K562 (cell line): ENCODE results near the gene ALS2CL. TPM values are rescaled to one million over a fixed set of nuclear protein-coding genes. Genes with fewer than 3 reads are reported as not detected.

Experiments
- ATAC-seq: fragments of 200-7000 bp; cut with Tn5 transposase; 3 replicates; pipeline ENCODE4 v1.9.1; 2020; ENCODE audit warnings: moderate library complexity
- BruUV-seq: library from RNA; stranded (reverse); fragments of 400-500 nt; replicated peaks from 2 replicates; lab custom pipeline; 2021; lab: Mats Ljungman, UMichigan
- CTCF ChIA-PET: fragments of 300-600 bp; formaldehyde crosslinking; extraction: SDS; loops from one replicate; lab custom pipeline; 2021; ENCODE audit warnings: low intra/inter-chr PET ratio; lab: Yijun Ruan, JAX
- POLR2A ChIA-PET: fragments of 300-600, 350-650 bp; sonication (Branson Sonifier 250); formaldehyde crosslinking; extraction: SDS; loops from one replicate; lab custom pipeline; 2021; ENCODE audit warnings: antibody characterized with exemption, inconsistent platforms; lab: Yijun Ruan, JAX
- DNase-seq, 4 experiments: peaks; one replicate each; pipeline versions ENCODE4 v3.0.0 to v3.0.0-alpha.2; 2011 to 2018; ENCODE audit warnings: low spot score in 3 of 4, mixed read lengths in 3 of 4; ENCODE audit errors: extremely low read depth in 1 of 4
- FAIRE-seq: peaks from 2 replicates; lab custom pipeline; 2011; peaks lifted over from hg19 to GRCh38; lab: Jason Lieb, UNC
- H2AFZ ChIP-seq: 2 replicates; pipeline ENCODE4 v1.6.0; 2011; ENCODE audit warnings: low read depth, low read length, control low read depth, inconsistent platforms
- H3K27ac ChIP-seq: fragments of 200-600 bp; 3 replicates; pipeline ENCODE4 v1.8.0; 2011; ENCODE audit warnings: low read depth, mild to moderate bottlenecking, control low read depth, inconsistent platforms, low read length, moderate library complexity, mixed read lengths; ENCODE audit errors: extremely low read depth
- H3K27me3 ChIP-seq, 2 experiments: fragments of 300-600 bp in 1 of 2; 2 replicates in 1 of 2; 3 replicates in 1 of 2; pipeline versions ENCODE4 v1.6.0 to v1.8.0; 2011; ENCODE audit warnings: inconsistent platforms in 2 of 2, low read length in 2 of 2, mild to moderate bottlenecking in 1 of 2, mixed read lengths in 1 of 2, moderate library complexity in 1 of 2; ENCODE audit not compliant: control insufficient read depth in 2 of 2, insufficient read depth in 2 of 2
- H3K36me3 ChIP-seq: fragments of 300-600 bp; 3 replicates; pipeline ENCODE4 v1.8.0; 2011; ENCODE audit warnings: mild to moderate bottlenecking, low read length, inconsistent platforms; ENCODE audit not compliant: control insufficient read depth, insufficient read depth
- H3K4me1 ChIP-seq, 2 experiments: fragments of 200-600 bp in 1 of 2; replicated peaks in 1 of 2; 2 replicates in 1 of 2; 3 replicates in 1 of 2; pipeline versions ENCODE4 v1.5.1 to v1.8.0; 2011; ENCODE audit warnings: inconsistent platforms in 2 of 2, low read length in 2 of 2, mild to moderate bottlenecking in 1 of 2, mixed read lengths in 1 of 2, moderate library complexity in 1 of 2; ENCODE audit not compliant: control insufficient read depth in 2 of 2, insufficient read depth in 2 of 2
- H3K4me2 ChIP-seq: 2 replicates; pipeline ENCODE4 v1.6.1; 2011; ENCODE audit warnings: low read length, control low read depth, inconsistent platforms, mixed read lengths; ENCODE audit not compliant: insufficient read depth
- H3K4me3 ChIP-seq: fragments of 200-600 bp; sonication (generic), shearing (Covaris generic); 2 replicates; pipeline ENCODE4 v1.5.1; 2016; ENCODE audit warnings: control low read depth, inconsistent platforms
- H3K79me2 ChIP-seq: fragments of 200-600 bp; 3 replicates; pipeline ENCODE4 v1.8.0; 2011; ENCODE audit warnings: low read length, inconsistent platforms; ENCODE audit not compliant: control insufficient read depth, insufficient read depth
- H3K9ac ChIP-seq, 2 experiments: 2 replicates each; pipeline versions ENCODE4 v1.6.0 to v1.6.1; 2011; ENCODE audit warnings: low read depth in 2 of 2, low read length in 2 of 2, control low read depth in 1 of 2, inconsistent platforms in 1 of 2, mild to moderate bottlenecking in 1 of 2, mixed read lengths in 1 of 2; ENCODE audit not compliant: insufficient read depth in 1 of 2
- H3K9me1 ChIP-seq: one replicate; pipeline ENCODE4 v1.6.0; 2011; ENCODE audit warnings: inconsistent platforms, mild to moderate bottlenecking, low read length, moderate library complexity; ENCODE audit not compliant: control insufficient read depth, insufficient read depth
- H3K9me3 ChIP-seq: replicated peaks from 2 replicates; pipeline ENCODE4 v1.5.1; 2011; ENCODE audit warnings: low read depth, low read length, inconsistent platforms; ENCODE audit not compliant: control insufficient read depth, insufficient read depth
- H4K20me1 ChIP-seq: replicated peaks from 2 replicates; pipeline ENCODE4 v1.6.1; 2011; ENCODE audit warnings: low read length, inconsistent platforms, mixed read lengths; ENCODE audit not compliant: control insufficient read depth, insufficient read depth
- ATF2 ChIP-seq: sonication (generic); formaldehyde crosslinking; IDR thresholded peaks from 2 replicates; pipeline ENCODE4 v1.8.1; 2022; ENCODE audit warnings: missing genetic modification reagents
- BHLHE40 ChIP-seq: IDR thresholded peaks from 2 replicates; pipeline ENCODE4 v1.6.1; 2011; ENCODE audit warnings: low read length, improper control_type of control experiment
- CGGBP1 ChIP-seq: fragments of 250-450 bp; sonication (Bioruptor Pico); IDR thresholded peaks from 2 replicates; pipeline ENCODE4 v1.9.0; 2021; ENCODE audit warnings: mild to moderate bottlenecking
- HNRNPUL1 ChIP-seq: fragments of 200-400 bp; formaldehyde crosslinking; IDR thresholded peaks from 2 replicates; pipeline ENCODE4 v1.6.1; 2017; ENCODE audit warnings: low read length
- PHF20 ChIP-seq: fragments of 450-650 bp; IDR thresholded peaks from 2 replicates; pipeline ENCODE4 v1.6.1; 2018; ENCODE audit not compliant: partially characterized antibody
- RBFOX2 ChIP-seq: fragments of 200-400 bp; formaldehyde crosslinking; IDR thresholded peaks from 2 replicates; pipeline ENCODE4 v1.6.1; 2017; ENCODE audit warnings: low read depth, mild to moderate bottlenecking, low read length, moderate library complexity
- TAF7 ChIP-seq: fragments of 450-650 bp; IDR thresholded peaks from 2 replicates; pipeline ENCODE4 v1.6.1; 2016; ENCODE audit warnings: missing genetic modification characterization, missing compliant biosample characterization
- TSC22D4 ChIP-seq: fragments of 450-650 bp; IDR thresholded peaks from 2 replicates; pipeline ENCODE4 v1.6.1; 2016; ENCODE audit warnings: missing genetic modification characterization, missing biosample characterization, control low read depth
- YY1 ChIP-seq, 3 experiments: IDR thresholded peaks; 2 replicates each; pipeline ENCODE4 v1.6.1; 2011; ENCODE audit warnings: low read length in 2 of 3, mild to moderate bottlenecking in 2 of 3, moderate library complexity in 2 of 3, borderline replicate concordance in 1 of 3, control low read depth in 1 of 3, low read depth in 1 of 3; ENCODE audit not compliant: insufficient read depth in 3 of 3, insufficient replicate concordance in 2 of 3, control insufficient read depth in 1 of 3, insufficient read length in 1 of 3; ENCODE audit errors: extremely low read depth in 1 of 3
- ZNF24 ChIP-seq: fragments of 450-650 bp; IDR thresholded peaks from 2 replicates; pipeline ENCODE4 v1.6.1; 2016
- ZNF263 ChIP-seq: sonication (generic); formaldehyde crosslinking; IDR thresholded peaks from 2 replicates; pipeline ENCODE4 v1.8.0; 2022; ENCODE audit warnings: mild to moderate bottlenecking, missing genetic modification reagents, borderline replicate concordance
- ZNF77 ChIP-seq: fragments of 250-450 bp; sonication (Bioruptor Pico); IDR thresholded peaks from 2 replicates; pipeline ENCODE4 v1.5.0; 2020
- WGBS: fragments of 100-300 bp; shearing (Covaris generic); methylation state at CpG from one replicate; pipeline ENCODE4 v1.1.6; 2016; ENCODE audit warnings: low coverage, mixed read lengths; ENCODE audit not compliant: insufficient coverage; ENCODE audit errors: missing lambda C conversion rate; 5-methylcytosine and 5-hydroxymethylcytosine counted together
- in situ Hi-C: fragments of 300-500 bp; cut with MboI; formaldehyde crosslinking; loops from 4 replicates; pipeline ENCODE4 v1.15.0; 2018; ENCODE audit warnings: inconsistent platforms, mixed read lengths
- intact Hi-C: fragments of 100-400 bp; cut with micrococcal nuclease; formaldehyde crosslinking; loops from 2 replicates; pipeline ENCODE4 v1.14.2; 2022
- polyA plus RNA-seq, 8 experiments: library from polyadenylated mRNA; depleted of rRNA in 4 of 8; stranded (reverse) in 5 of 8; unstranded in 3 of 8; fragments of >200 nt; fragmentation: Nextera tagmentation in 2 of 8; fragmentation: Illumina TruSeq in 1 of 8; extraction: Ambion mirVana in 2 of 8; extraction: Trizol in 1 of 8; gene quantifications; 2 replicates each; pipeline versions ENCODE4 v1.2.1 to v1.2.3, GENCODE V29; 2011 to 2014; ENCODE audit warnings: inconsistent platforms in 1 of 8, missing spikeins in 1 of 8
- total RNA-seq, 7 experiments: library from RNA; depleted of rRNA in 6 of 7; stranded (reverse); fragments of >200 nt in 6 of 7; fragmentation: Illumina TruSeq in 2 of 7; extraction: Trizol in 2 of 7; gene quantifications; 2 replicates each; pipeline versions ENCODE4 v1.2.1 to v1.2.3, GENCODE V29; 2011 to 2021; ENCODE audit warnings: low replicate concordance in 1 of 7
- TF ChIP-seq, protein P1 (sequence below): fragments of 200-800 bp; sonication (Bioruptor generic); IDR thresholded peaks from 2 replicates; pipeline ENCODE4 v1.6.1; 2017; ENCODE audit warnings: missing genetic modification characterization, missing compliant biosample characterization

ALS2CL gene
- total and polyA plus RNA-seq, 9 of the 15 experiments (the other 6 are each of a cell fraction or from before 2014, with no cell fraction given) = 0.03 to 0.13 (median 0.05) TPM; not detected in 3

GRCh38 chr3:46665763-46666452 is 27.6 kb downstream of the ALS2CL start:
- POLR2A ChIA-PET = interaction anchor here (0.7 kb wide), 1 partner anchor 9 kb away, joined by 3 read pairs; no protein-coding TSS in a partner anchor
- no peak for ATAC-seq
- FAIRE-seq = no peak

More at GRCh38 chr3:46665763-46666452, 27.6 kb downstream of the ALS2CL start:
- H3K4me2 ChIP-seq = no peak overlapping the region
- H3K4me1 ChIP-seq = no peaks in the 10 kb centered on the region
- H3K9me3 ChIP-seq = no peaks in the 10 kb centered on the region
- peaks cover 13 to 94% of the 10 kb centered on the region in 2 experiments for H3K27me3 ChIP-seq
- H3K4me3 ChIP-seq = no peak overlapping the region
- 1% methylated on average over 9 of the region's 9 CpGs for WGBS
- in situ Hi-C loops = no loop called here
- no peak overlapping the region for H2AFZ ChIP-seq
- no peak overlapping the region for H3K27ac ChIP-seq
- CTCF ChIA-PET = interaction anchor here (0.5 kb wide), 1 partner anchor 113 kb away, joined by 4 read pairs; no protein-coding TSS in a partner anchor
- H3K9me1 ChIP-seq = no peaks in the 10 kb centered on the region
- H4K20me1 ChIP-seq = peaks cover 25% of the 10 kb centered on the region
- TF ChIP-seq HNRNPUL1 (no peak), ZNF77 (CRISPR knock-in tag) (no peak), ZNF24 (no peak), PHF20 (no peak), BHLHE40 (no peak), ZNF263 (CRISPR knock-in tag) (no peak), TSC22D4 (tag) (no peak), CGGBP1 (CRISPR knock-in tag) (no peak), TAF7 (tag) (no peak), RBFOX2 (no peak), ATF2 (CRISPR knock-in tag) (no peak), YY1 (IDR thresholded peaks at IDR 0.05; ENCODE audit: borderline replicate concordance in 1 of 3, control insufficient read depth in 1 of 3, extremely low read depth in 1 of 3, insufficient read depth in 3 of 3, insufficient read length in 1 of 3, insufficient replicate concordance in 2 of 3, low read depth in 1 of 3, low read length in 2 of 3) (no peak)
- TF ChIP-seq, protein P1, sequence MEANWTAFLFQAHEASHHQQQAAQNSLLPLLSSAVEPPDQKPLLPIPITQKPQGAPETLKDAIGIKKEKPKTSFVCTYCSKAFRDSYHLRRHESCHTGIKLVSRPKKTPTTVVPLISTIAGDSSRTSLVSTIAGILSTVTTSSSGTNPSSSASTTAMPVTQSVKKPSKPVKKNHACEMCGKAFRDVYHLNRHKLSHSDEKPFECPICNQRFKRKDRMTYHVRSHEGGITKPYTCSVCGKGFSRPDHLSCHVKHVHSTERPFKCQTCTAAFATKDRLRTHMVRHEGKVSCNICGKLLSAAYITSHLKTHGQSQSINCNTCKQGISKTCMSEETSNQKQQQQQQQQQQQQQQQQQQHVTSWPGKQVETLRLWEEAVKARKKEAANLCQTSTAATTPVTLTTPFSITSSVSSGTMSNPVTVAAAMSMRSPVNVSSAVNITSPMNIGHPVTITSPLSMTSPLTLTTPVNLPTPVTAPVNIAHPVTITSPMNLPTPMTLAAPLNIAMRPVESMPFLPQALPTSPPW (CRISPR knock-in tag) = no peak
- no peak for DNase-seq
- H3K9ac ChIP-seq = no peak overlapping the region
- H3K36me3 ChIP-seq = no peaks in the 10 kb centered on the region
- H3K79me2 ChIP-seq = no peaks in the 10 kb centered on the region
- intact Hi-C loops = no loop called here
- no TSS peak for BruUV-seq
